ENCODE results near the gene USF2. TPM values are rescaled to one million over a fixed set of nuclear protein-coding genes. Genes with fewer than 3 reads are reported as not detected.

Gene USF2
- total RNA-seq, 2 donors from 2014 or later = 107 to 151 TPM

- Histone ChIP-seq H3K27ac (no peak overlapping the region), H3K4me1 (replicated peaks) (no peaks in the 10 kb centered on the region), H3K4me3 (no peak overlapping the region), H3K36me3 (no peaks in the 10 kb centered on the region), H3K27me3 (replicated peaks; ENCODE audit: insufficient read depth) (no peaks in the 10 kb centered on the region), H3K9me3 (no peaks in the 10 kb centered on the region)
- WGBS = 80% methylated on average over 11 of the region's 11 CpGs
- TF ChIP-seq POLR2A (IDR thresholded peaks at IDR 0.05) (no peak), POLR2AphosphoS5 (IDR thresholded peaks at IDR 0.05) (no peak)
- TF ChIP-seq, protein P1, sequence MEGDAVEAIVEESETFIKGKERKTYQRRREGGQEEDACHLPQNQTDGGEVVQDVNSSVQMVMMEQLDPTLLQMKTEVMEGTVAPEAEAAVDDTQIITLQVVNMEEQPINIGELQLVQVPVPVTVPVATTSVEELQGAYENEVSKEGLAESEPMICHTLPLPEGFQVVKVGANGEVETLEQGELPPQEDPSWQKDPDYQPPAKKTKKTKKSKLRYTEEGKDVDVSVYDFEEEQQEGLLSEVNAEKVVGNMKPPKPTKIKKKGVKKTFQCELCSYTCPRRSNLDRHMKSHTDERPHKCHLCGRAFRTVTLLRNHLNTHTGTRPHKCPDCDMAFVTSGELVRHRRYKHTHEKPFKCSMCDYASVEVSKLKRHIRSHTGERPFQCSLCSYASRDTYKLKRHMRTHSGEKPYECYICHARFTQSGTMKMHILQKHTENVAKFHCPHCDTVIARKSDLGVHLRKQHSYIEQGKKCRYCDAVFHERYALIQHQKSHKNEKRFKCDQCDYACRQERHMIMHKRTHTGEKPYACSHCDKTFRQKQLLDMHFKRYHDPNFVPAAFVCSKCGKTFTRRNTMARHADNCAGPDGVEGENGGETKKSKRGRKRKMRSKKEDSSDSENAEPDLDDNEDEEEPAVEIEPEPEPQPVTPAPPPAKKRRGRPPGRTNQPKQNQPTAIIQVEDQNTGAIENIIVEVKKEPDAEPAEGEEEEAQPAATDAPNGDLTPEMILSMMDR (IDR thresholded peaks at IDR 0.05) = no peak
- DNase-seq (ENCODE audit: low spot score) = no peak
- intact Hi-C loops (cut with DNase I) = no loop called here
Measured at GRCh38 chr19:35304036-35304435, 35.3 kb downstream of the USF2 start.

GRCh38 chr19:35305181-35305580 lies 36.4 kb downstream of the USF2 start:
- Histone ChIP-seq H3K27me3 (replicated peaks; ENCODE audit: insufficient read depth) (no peaks in the 10 kb centered on the region), H3K4me1 (replicated peaks) (no peaks in the 10 kb centered on the region), H3K4me3 (no peak overlapping the region), H3K27ac (no peak overlapping the region), H3K9me3 (no peaks in the 10 kb centered on the region), H3K36me3 (no peaks in the 10 kb centered on the region)
- 77% methylated on average over 6 of the region's 6 CpGs for WGBS
- intact Hi-C loops (cut with DNase I) = no loop called here
- DNase-seq (ENCODE audit: low spot score) = no peak
- no peak for TF ChIP-seq POLR2AphosphoS5 (IDR thresholded peaks at IDR 0.05)
- TF ChIP-seq POLR2A (IDR thresholded peaks at IDR 0.05) = no peak
- TF ChIP-seq, protein P1 (IDR thresholded peaks at IDR 0.05) = no peak

DNA sequence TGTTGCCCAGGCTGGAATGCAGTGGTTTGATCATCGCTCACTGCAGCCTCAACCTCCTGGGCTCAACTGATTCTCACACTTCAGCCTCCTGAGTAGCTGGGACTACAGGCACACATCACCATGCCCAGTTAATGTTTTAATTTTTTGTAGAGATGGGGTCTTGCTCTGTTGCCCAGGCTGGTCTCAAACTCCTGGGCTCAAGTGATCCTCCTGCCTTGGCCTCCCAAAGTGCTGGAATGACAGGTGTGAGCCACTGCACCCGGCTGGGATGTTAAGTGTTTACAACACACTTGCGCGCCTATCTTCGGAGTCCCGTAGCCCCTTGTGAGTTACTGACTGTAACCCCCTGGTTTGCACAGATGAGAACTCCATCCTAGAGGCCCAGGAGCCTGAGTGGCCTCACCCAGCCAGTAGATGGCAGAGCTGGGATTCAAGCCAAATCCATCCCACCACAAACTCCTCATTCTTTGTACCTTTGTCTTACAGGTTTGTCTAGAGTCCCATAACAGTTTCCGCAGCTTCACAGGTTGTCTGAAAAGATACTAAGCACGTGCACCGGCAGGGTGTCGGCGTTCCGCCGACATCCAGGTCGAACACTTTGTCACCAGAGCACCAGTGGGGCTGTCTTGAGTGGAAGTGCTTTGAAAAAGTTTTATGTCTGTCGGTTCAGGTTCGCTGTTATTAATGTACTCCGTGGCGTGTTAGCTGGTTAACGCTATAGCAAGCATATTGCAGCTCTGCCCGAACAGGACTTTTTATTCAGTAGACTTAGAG lies 37.9 kb downstream of the USF2 start:
- Histone ChIP-seq H3K9me3 (no peaks in the 10 kb centered on the region), H3K36me3 (no peaks in the 10 kb centered on the region), H3K27ac (no peak overlapping the region), H3K27me3 (replicated peaks; ENCODE audit: insufficient read depth) (no peaks in the 10 kb centered on the region), H3K4me3 (no peak overlapping the region), H3K4me1 (replicated peaks) (no peaks in the 10 kb centered on the region)
- TF ChIP-seq POLR2AphosphoS5 (IDR thresholded peaks at IDR 0.05) = no peak
- TF ChIP-seq, protein P1 (IDR thresholded peaks at IDR 0.05) = no peak
- TF ChIP-seq POLR2A (IDR thresholded peaks at IDR 0.05) = no peak
- WGBS = 69% methylated on average over 20 of the region's 20 CpGs
- intact Hi-C loops (cut with DNase I) = no loop called here
- no peak for DNase-seq (ENCODE audit: low spot score)

DNA sequence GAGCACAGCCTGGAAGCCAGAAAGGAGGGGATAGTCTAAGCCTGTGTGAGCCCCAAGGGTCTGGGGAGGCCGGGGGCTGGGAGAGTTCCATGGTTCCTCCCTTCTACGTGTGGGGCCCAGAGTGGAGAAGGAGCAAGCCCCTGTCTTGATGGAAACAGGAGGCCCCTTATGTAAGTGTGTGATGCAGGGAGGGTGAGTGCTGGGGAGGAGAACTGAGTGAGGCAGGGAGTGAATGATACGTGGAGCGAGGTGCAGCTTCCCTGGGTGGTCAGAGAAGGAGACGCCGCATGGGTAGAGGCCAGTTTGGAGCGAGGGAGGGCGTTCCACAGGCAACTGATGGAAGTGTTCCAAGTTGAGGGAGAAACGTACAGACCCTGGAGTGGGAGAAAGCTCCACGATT lies 39.2 kb downstream of the USF2 start:
- intact Hi-C loops (cut with DNase I) = no loop called here

More for the DNA sequence above, 39.2 kb downstream of the USF2 start:
- 70% methylated on average over 10 of the region's 10 CpGs for WGBS
- no peak for DNase-seq (ENCODE audit: low spot score)
- H3K9me3 ChIP-seq = no peaks in the 10 kb centered on the region
- H3K27me3 ChIP-seq (replicated peaks; ENCODE audit: insufficient read depth) = no peaks in the 10 kb centered on the region
- H3K27ac ChIP-seq = no peak overlapping the region
- no peak overlapping the region for H3K4me3 ChIP-seq
- H3K36me3 ChIP-seq = no peaks in the 10 kb centered on the region
- no peaks in the 10 kb centered on the region for H3K4me1 ChIP-seq (replicated peaks)
- TF ChIP-seq POLR2A (IDR thresholded peaks at IDR 0.05) (no peak), POLR2AphosphoS5 (IDR thresholded peaks at IDR 0.05) (no peak)
- TF ChIP-seq, protein P1 (IDR thresholded peaks at IDR 0.05) = no peak
